BLaER1 treated with 17β-estradiol and CSF1 and Interleukin-3, amounts not matched to agents 10 nM and 100 nM (cell line): ENCODE measurements around the gene LPIN1.

ENCODE experiments used
- H3K27ac ChIP-seq, 11 experiments: shearing (Covaris generic); formaldehyde crosslinking; 2 replicates each; pipeline ENCODE4 v1.8.1; 2022
- H3K27me3 ChIP-seq, 11 experiments: shearing (Covaris generic); formaldehyde crosslinking; 2 replicates each; pipeline ENCODE4 v1.8.1; 2022
- H3K36me3 ChIP-seq, 11 experiments: shearing (Covaris generic); formaldehyde crosslinking; 2 replicates each; pipeline ENCODE4 v1.8.1; 2022
- H3K4me1 ChIP-seq, 10 experiments: shearing (Covaris generic); formaldehyde crosslinking; 2 replicates each; pipeline ENCODE4 v1.8.1; 2022
- H3K4me2 ChIP-seq, 11 experiments: shearing (Covaris generic); formaldehyde crosslinking; 2 replicates each; pipeline ENCODE4 v1.8.1; 2022
- H3K4me3 ChIP-seq, 10 experiments: shearing (Covaris generic); formaldehyde crosslinking; 2 replicates each; pipeline ENCODE4 v1.8.1; 2022
- H3K9ac ChIP-seq, 11 experiments: shearing (Covaris generic); formaldehyde crosslinking; 2 replicates each; pipeline ENCODE4 v1.8.1; 2022
- H3K9me3 ChIP-seq, 11 experiments: shearing (Covaris generic); formaldehyde crosslinking; replicated peaks in 1 of 11; 2 replicates each; pipeline ENCODE4 v1.8.1; 2022
- H4K20me1 ChIP-seq, 11 experiments: shearing (Covaris generic); formaldehyde crosslinking; 2 replicates each; pipeline ENCODE4 v1.8.1; 2022
- Cebpa-rat ChIP-seq, 11 experiments: shearing (Covaris generic); IDR thresholded peaks; 2 replicates each; pipeline ENCODE4 v1.8.1; 2022

Gene LPIN1

GRCh38 chr2:11769516-11769915 lies 23.1 kb downstream of the LPIN1 start:
- TF ChIP-seq Cebpa-rat (IDR thresholded peaks at IDR 0.05): no peak
- no peak overlapping the region for H3K4me3 ChIP-seq
- H4K20me1 ChIP-seq: peaks cover 0 to 8% (median 0%) of the 10 kb centered on the region in 11 experiments; a peak in 5 of 22 replicates
- H3K27me3 ChIP-seq: no peaks in the 10 kb centered on the region
- H3K9ac ChIP-seq: no peak overlapping the region
- H3K4me2 ChIP-seq: no peak overlapping the region
- H3K4me1 ChIP-seq: peaks cover 0 to 13% (median 9%) of the 10 kb centered on the region in 10 experiments; a peak in 15 of 20 replicates
- H3K27ac ChIP-seq: no peak overlapping the region
- H3K36me3 ChIP-seq: peaks cover 83 to 100% (median 98%) of the 10 kb centered on the region in 11 experiments
- H3K9me3 ChIP-seq: peaks cover 0 to 18% (median 12%) of the 10 kb centered on the region in 11 experiments; a peak in 14 of 22 replicates

- Histone ChIP-seq H3K4me2 (no peak overlapping the region), H3K9me3 (peaks cover 0 to 6% (median under 1%) of the 10 kb centered on the region in 11 experiments; a peak in 4 of 22 replicates), H3K4me1 (peaks cover 6 to 23% (median 19%) of the 10 kb centered on the region in 10 experiments; a peak in 19 of 20 replicates), H4K20me1 (peaks cover 0 to 8% (median 0%) of the 10 kb centered on the region in 11 experiments; a peak in 1 of 22 replicates), H3K4me3 (no peak overlapping the region), H3K27me3 (no peaks in the 10 kb centered on the region), H3K9ac (no peak overlapping the region), H3K27ac (no peak overlapping the region), H3K36me3 (peaks cover 77 to 97% (median 93%) of the 10 kb centered on the region in 11 experiments)
- no peak for TF ChIP-seq Cebpa-rat (IDR thresholded peaks at IDR 0.05)
Observed at GRCh38 chr2:11770531-11771188, 24.2 kb downstream of the LPIN1 start.

GRCh38 chr2:11771971-11772615 lies 25.7 kb downstream of the LPIN1 start:
- Histone ChIP-seq H3K9me3 (no peaks in the 10 kb centered on the region), H4K20me1 (peaks cover 0 to 8% (median 0%) of the 10 kb centered on the region in 11 experiments; a peak in 2 of 22 replicates), H3K27me3 (no peaks in the 10 kb centered on the region), H3K27ac (no peak overlapping the region), H3K4me1 (peaks cover 6 to 25% (median 20%) of the 10 kb centered on the region in 10 experiments; a peak in 19 of 20 replicates), H3K4me3 (no peak overlapping the region), H3K36me3 (peaks cover 70 to 93% (median 85%) of the 10 kb centered on the region in 11 experiments), H3K4me2 (no peak overlapping the region), H3K9ac (no peak overlapping the region)
- no peak for TF ChIP-seq Cebpa-rat (IDR thresholded peaks at IDR 0.05)

- H3K4me1 ChIP-seq: peaks cover 8 to 35% (median 29%) of the 10 kb centered on the region in 10 experiments
- 0 out of 22 replicates have a peak, but pooled peaks cover 0 to 4% (median 0%) of the 10 kb centered on the region in 11 experiments for H3K9me3 ChIP-seq
- H3K36me3 ChIP-seq: peaks cover 68 to 93% (median 81%) of the 10 kb centered on the region in 11 experiments
- no peak for TF ChIP-seq Cebpa-rat (IDR thresholded peaks at IDR 0.05)
- H3K27ac ChIP-seq: no peak overlapping the region
- no peak overlapping the region for H3K4me2 ChIP-seq
- H3K27me3 ChIP-seq: no peaks in the 10 kb centered on the region
- peaks cover 0 to 8% (median 0%) of the 10 kb centered on the region in 11 experiments; a peak in 4 of 22 replicates for H4K20me1 ChIP-seq
- H3K9ac ChIP-seq: no peak overlapping the region
- no peak overlapping the region for H3K4me3 ChIP-seq
Observed at GRCh38 chr2:11773111-11773510, 26.7 kb downstream of the LPIN1 start.

GRCh38 chr2:11773747-11774525 lies 27.5 kb downstream of the LPIN1 start:
- no peak for TF ChIP-seq Cebpa-rat (IDR thresholded peaks at IDR 0.05)
- Histone ChIP-seq H3K36me3 (peaks cover 64 to 86% (median 72%) of the 10 kb centered on the region in 11 experiments), H3K9ac (no peak overlapping the region), H4K20me1 (peaks cover 0 to 8% (median 0%) of the 10 kb centered on the region in 11 experiments; a peak in 4 of 22 replicates), H3K27me3 (no peaks in the 10 kb centered on the region), H3K4me2 (peak overlapping the region in 8 of 11 experiments; percentile 11 to 45 (median 36); a peak in 13 of 22 replicates), H3K4me3 (no peak overlapping the region), H3K4me1 (peaks cover 17 to 44% (median 37%) of the 10 kb centered on the region in 10 experiments), H3K27ac (peak overlapping the region in 5 of 11 experiments; percentile 18 to 66 (median 45); a peak in 4 of 22 replicates), H3K9me3 (0 out of 22 replicates have a peak, but pooled peaks cover 0 to 4% (median 0%) of the 10 kb centered on the region in 11 experiments)

GRCh38 chr2:11774600-11774999 lies 28.2 kb downstream of the LPIN1 start:
- peaks cover 0 to 8% (median 0%) of the 10 kb centered on the region in 11 experiments; a peak in 4 of 22 replicates for H4K20me1 ChIP-seq
- peak overlapping the region in 7 of 11 experiments; percentile 20 to 45 (median 38); a peak in 9 of 22 replicates for H3K4me2 ChIP-seq
- H3K36me3 ChIP-seq: peaks cover 60 to 82% (median 72%) of the 10 kb centered on the region in 11 experiments
- H3K9ac ChIP-seq: no peak overlapping the region
- H3K4me3 ChIP-seq: no peak overlapping the region
- no peak for TF ChIP-seq Cebpa-rat (IDR thresholded peaks at IDR 0.05)
- peak overlapping the region in 4 of 11 experiments; percentile 19 to 77 (median 59); a peak in 6 of 22 replicates for H3K27ac ChIP-seq
- H3K4me1 ChIP-seq: peaks cover 18 to 49% (median 39%) of the 10 kb centered on the region in 10 experiments
- 0 out of 22 replicates have a peak, but pooled peaks cover 0 to 4% (median 0%) of the 10 kb centered on the region in 11 experiments for H3K9me3 ChIP-seq
- no peaks in the 10 kb centered on the region for H3K27me3 ChIP-seq

- Histone ChIP-seq H3K4me3 (no peak overlapping the region), H3K27me3 (no peaks in the 10 kb centered on the region), H3K9ac (peak overlapping the region in 6 of 11 experiments; percentile 1 to 47 (median 36); a peak in 7 of 22 replicates), H3K36me3 (peaks cover 59 to 82% (median 72%) of the 10 kb centered on the region in 11 experiments), H3K27ac (peak overlapping the region in 8 of 11 experiments; percentile 46 to 77 (median 55); a peak in 15 of 22 replicates), H3K9me3 (0 out of 22 replicates have a peak, but pooled peaks cover 0 to 4% (median 0%) of the 10 kb centered on the region in 11 experiments), H4K20me1 (peaks cover 0 to 7% (median 0%) of the 10 kb centered on the region in 11 experiments; a peak in 3 of 22 replicates), H3K4me2 (peak overlapping the region; percentile 36 to 67 (median 51)), H3K4me1 (peaks cover 18 to 49% (median 39%) of the 10 kb centered on the region in 10 experiments)
- TF ChIP-seq Cebpa-rat (IDR thresholded peaks at IDR 0.05): no peak
Observed at GRCh38 chr2:11775384-11775783, 29.0 kb downstream of the LPIN1 start.
